ENCODE data around the gene SEC14L1.

SEC14L1 gene

GRCh38 chr17:77257596-77258458, 117.1 kb downstream of the SEC14L1 start:
- H2BK12ac ChIP-seq (ENCODE audit: low read length), result no peak overlapping the region
- no peak overlapping the region for H3K4me3 ChIP-seq (ENCODE audit: low read depth, low read length)
- no peaks in the 10 kb centered on the region for H3K27me3 ChIP-seq (ENCODE audit: insufficient read depth, low read length)
- H3K9ac ChIP-seq (ENCODE audit: low read length), result no peak overlapping the region
- no peaks in the 10 kb centered on the region for H3K36me3 ChIP-seq (ENCODE audit: control insufficient read depth in 1 of 2, insufficient read depth in 2 of 2, low read length in 2 of 2)
- no CpG with 5 or more reads among the region's 27 CpGs for WGBS (ENCODE audit: extremely low coverage, insufficient coverage, insufficient read length)
- no peak overlapping the region for H3K23ac ChIP-seq (ENCODE audit: low read length)
- no peaks in the 10 kb centered on the region for H3K9me3 ChIP-seq (ENCODE audit: insufficient read depth, low read depth, low read length)
- no peak overlapping the region for H3K4ac ChIP-seq (ENCODE audit: low read depth, low read length)
- H2AFZ ChIP-seq (ENCODE audit: insufficient read depth, low read length, poor library complexity), result no peak overlapping the region
- peaks cover 11% of the 10 kb centered on the region for H3K79me1 ChIP-seq (ENCODE audit: low read length)
- no peak for DNase-seq
- no peak overlapping the region for H3K14ac ChIP-seq (ENCODE audit: low read length)
- no peak overlapping the region for H4K12ac ChIP-seq (ENCODE audit: low read depth, low read length)
- H2BK120ac ChIP-seq (ENCODE audit: insufficient read depth, low read length, poor library complexity), result no peak overlapping the region
- no peak overlapping the region for H3K18ac ChIP-seq (ENCODE audit: low read length)
- H3K4me1 ChIP-seq (ENCODE audit: control insufficient read depth in 1 of 2, insufficient read depth in 2 of 2, low read length in 2 of 2), result peaks cover 22 to 24% of the 10 kb centered on the region in 2 experiments
- H4K91ac ChIP-seq (ENCODE audit: low read depth, low read length), result no peak overlapping the region
- no peaks in the 10 kb centered on the region for H3K79me2 ChIP-seq (ENCODE audit: control insufficient read depth, insufficient read depth, low read length, poor library complexity)
- H4K8ac ChIP-seq (ENCODE audit: low read depth, low read length), result no peak overlapping the region
- no peak overlapping the region for H2BK5ac ChIP-seq (ENCODE audit: low read depth, low read length, poor library complexity)
- no peak overlapping the region for H3K27ac ChIP-seq (ENCODE audit: low read depth, low read length)
- H2AK5ac ChIP-seq (ENCODE audit: low read length), result no peak overlapping the region
- no peak overlapping the region for H3K4me2 ChIP-seq (ENCODE audit: low read length)

- Histone ChIP-seq H2AFZ (ENCODE audit: insufficient read depth, low read length, poor library complexity) (no peak overlapping the region), H3K4me1 (ENCODE audit: control insufficient read depth in 1 of 2, insufficient read depth in 2 of 2, low read length in 2 of 2) (peaks cover 20 to 21% of the 10 kb centered on the region in 2 experiments), H3K9me3 (ENCODE audit: insufficient read depth, low read depth, low read length) (no peaks in the 10 kb centered on the region), H3K23ac (ENCODE audit: low read length) (no peak overlapping the region), H2AK5ac (ENCODE audit: low read length) (no peak overlapping the region), H3K4me3 (ENCODE audit: low read depth, low read length) (no peak overlapping the region), H3K27me3 (ENCODE audit: insufficient read depth, low read length) (no peaks in the 10 kb centered on the region), H4K12ac (ENCODE audit: low read depth, low read length) (no peak overlapping the region), H3K36me3 (ENCODE audit: control insufficient read depth in 1 of 2, insufficient read depth in 2 of 2, low read length in 2 of 2) (no peaks in the 10 kb centered on the region), H3K79me1 (ENCODE audit: low read length) (peaks cover 11% of the 10 kb centered on the region), H2BK120ac (ENCODE audit: insufficient read depth, low read length, poor library complexity) (no peak overlapping the region), H2BK5ac (ENCODE audit: low read depth, low read length, poor library complexity) (no peak overlapping the region), H3K27ac (ENCODE audit: low read depth, low read length) (no peak overlapping the region), H3K4ac (ENCODE audit: low read depth, low read length) (no peak overlapping the region), H3K79me2 (ENCODE audit: control insufficient read depth, insufficient read depth, low read length, poor library complexity) (no peaks in the 10 kb centered on the region), H3K4me2 (ENCODE audit: low read length) (no peak overlapping the region), H2BK12ac (ENCODE audit: low read length) (no peak overlapping the region), H3K14ac (ENCODE audit: low read length) (no peak overlapping the region), H3K9ac (ENCODE audit: low read length) (no peak overlapping the region), H4K91ac (ENCODE audit: low read depth, low read length) (no peak overlapping the region), H3K18ac (ENCODE audit: low read length) (no peak overlapping the region), H4K8ac (ENCODE audit: low read depth, low read length) (no peak overlapping the region)
- DNase-seq, result no peak
- no CpG with 5 or more reads among the region's 12 CpGs for WGBS (ENCODE audit: extremely low coverage, insufficient coverage, insufficient read length)
Measured at GRCh38 chr17:77258638-77259037, 117.9 kb downstream of the SEC14L1 start.

- Histone ChIP-seq H2BK120ac (ENCODE audit: insufficient read depth, low read length, poor library complexity) (no peak overlapping the region), H3K79me1 (ENCODE audit: low read length) (peaks cover under 1% of the 10 kb centered on the region), H3K27me3 (ENCODE audit: insufficient read depth, low read length) (no peaks in the 10 kb centered on the region), H3K27ac (ENCODE audit: low read depth, low read length) (no peak overlapping the region), H3K18ac (ENCODE audit: low read length) (no peak overlapping the region), H2BK12ac (ENCODE audit: low read length) (peak overlapping the region; percentile 58), H3K4me3 (ENCODE audit: low read depth, low read length) (no peak overlapping the region), H3K9ac (ENCODE audit: low read length) (no peak overlapping the region), H4K12ac (ENCODE audit: low read depth, low read length) (no peak overlapping the region), H3K79me2 (ENCODE audit: control insufficient read depth, insufficient read depth, low read length, poor library complexity) (no peaks in the 10 kb centered on the region), H3K9me3 (ENCODE audit: insufficient read depth, low read depth, low read length) (no peaks in the 10 kb centered on the region), H3K4me2 (ENCODE audit: low read length) (no peak overlapping the region), H2AFZ (ENCODE audit: insufficient read depth, low read length, poor library complexity) (peak overlapping the region; percentile 56), H3K4ac (ENCODE audit: low read depth, low read length) (no peak overlapping the region), H4K91ac (ENCODE audit: low read depth, low read length) (no peak overlapping the region), H3K36me3 (ENCODE audit: control insufficient read depth in 1 of 2, insufficient read depth in 2 of 2, low read length in 2 of 2) (no peaks in the 10 kb centered on the region), H3K23ac (ENCODE audit: low read length) (no peak overlapping the region), H2BK5ac (ENCODE audit: low read depth, low read length, poor library complexity) (no peak overlapping the region), H3K4me1 (ENCODE audit: control insufficient read depth in 1 of 2, insufficient read depth in 2 of 2, low read length in 2 of 2) (peaks cover 3 to 13% of the 10 kb centered on the region in 2 experiments), H4K8ac (ENCODE audit: low read depth, low read length) (no peak overlapping the region), H3K14ac (ENCODE audit: low read length) (no peak overlapping the region), H2AK5ac (ENCODE audit: low read length) (peak overlapping the region; percentile 45)
- WGBS (ENCODE audit: extremely low coverage, insufficient coverage, insufficient read length), result no CpG with 5 or more reads among the region's 22 CpGs
- no peak for DNase-seq
Measured at GRCh38 chr17:77264617-77265230, 124.0 kb downstream of the SEC14L1 start.

GRCh38 chr17:77266213-77266612, 125.4 kb downstream of the SEC14L1 start:
- no peaks in the 10 kb centered on the region for H3K79me2 ChIP-seq (ENCODE audit: control insufficient read depth, insufficient read depth, low read length, poor library complexity)
- H3K4me3 ChIP-seq (ENCODE audit: low read depth, low read length), result no peak overlapping the region
- H3K14ac ChIP-seq (ENCODE audit: low read length), result no peak overlapping the region
- H4K91ac ChIP-seq (ENCODE audit: low read depth, low read length), result no peak overlapping the region
- no peak overlapping the region for H3K9ac ChIP-seq (ENCODE audit: low read length)
- no peak overlapping the region for H3K4me2 ChIP-seq (ENCODE audit: low read length)
- no peak for DNase-seq
- peaks cover 11 to 18% of the 10 kb centered on the region in 2 experiments for H3K4me1 ChIP-seq (ENCODE audit: control insufficient read depth in 1 of 2, insufficient read depth in 2 of 2, low read length in 2 of 2)
- no peak overlapping the region for H2BK12ac ChIP-seq (ENCODE audit: low read length)
- no peak overlapping the region for H3K27ac ChIP-seq (ENCODE audit: low read depth, low read length)
- peaks cover 5% of the 10 kb centered on the region for H3K79me1 ChIP-seq (ENCODE audit: low read length)
- H2BK120ac ChIP-seq (ENCODE audit: insufficient read depth, low read length, poor library complexity), result no peak overlapping the region
- no peak overlapping the region for H4K12ac ChIP-seq (ENCODE audit: low read depth, low read length)
- no peaks in the 10 kb centered on the region for H3K9me3 ChIP-seq (ENCODE audit: insufficient read depth, low read depth, low read length)
- no CpG with 5 or more reads among the region's 4 CpGs for WGBS (ENCODE audit: extremely low coverage, insufficient coverage, insufficient read length)
- no peak overlapping the region for H2BK5ac ChIP-seq (ENCODE audit: low read depth, low read length, poor library complexity)
- H3K27me3 ChIP-seq (ENCODE audit: insufficient read depth, low read length), result no peaks in the 10 kb centered on the region
- no peaks in the 10 kb centered on the region for H3K36me3 ChIP-seq (ENCODE audit: control insufficient read depth in 1 of 2, insufficient read depth in 2 of 2, low read length in 2 of 2)
- H2AK5ac ChIP-seq (ENCODE audit: low read length), result peak overlapping the region; percentile 16
- H2AFZ ChIP-seq (ENCODE audit: insufficient read depth, low read length, poor library complexity), result no peak overlapping the region
- H3K4ac ChIP-seq (ENCODE audit: low read depth, low read length), result no peak overlapping the region
- no peak overlapping the region for H3K18ac ChIP-seq (ENCODE audit: low read length)
- no peak overlapping the region for H3K23ac ChIP-seq (ENCODE audit: low read length)
- H4K8ac ChIP-seq (ENCODE audit: low read depth, low read length), result no peak overlapping the region

Measured in trophoblast cell (in vitro differentiated cells and primary cell).